Transverse colon (tissue), 4 donors: ENCODE data around the gene LARP4B. TPM values are rescaled to one million over a fixed set of nuclear protein-coding genes. Genes with fewer than 3 reads are reported as not detected.
A peak's percentile ranks its signal among the peaks of the same experiment; 100 is the strongest.

ENCODE experiments used
- DNase-seq: peaks from one replicate; pipeline ENCODE4 v3.0.0-alpha.2; 2019
- H3K27ac ChIP-seq, 4 donors: fragments of 200-600 bp; sonication (generic); 2 replicates each; pipeline ENCODE4 v1.5.1; 2016 to 2018; ENCODE audit warnings: inconsistent platforms in 4 of 4
- H3K27me3 ChIP-seq: fragments of 200-600 bp; sonication (generic); 2 replicates; pipeline ENCODE4 v1.5.1; 2017; ENCODE audit warnings: inconsistent platforms
- H3K36me3 ChIP-seq, 4 donors: fragments of 200-600 bp; sonication (generic); 2 replicates each; pipeline ENCODE4 v1.5.1; 2017 to 2019; ENCODE audit warnings: inconsistent platforms in 4 of 4
- H3K4me1 ChIP-seq, 4 donors: fragments of 200-600 bp; sonication (generic); 2 replicates each; pipeline ENCODE4 v1.5.1; 2017 to 2020; ENCODE audit warnings: inconsistent platforms in 4 of 4
- H3K4me3 ChIP-seq, 4 donors: fragments of 200-600 bp; sonication (generic); 1 replicate in 1 of 4; 2 replicates in 3 of 4; pipeline versions ENCODE4 v1.5.1 to v1.6.1; 2017 to 2019; ENCODE audit warnings: inconsistent platforms in 4 of 4
- H3K9me3 ChIP-seq, 2 donors: fragments of 200-600 bp; sonication (generic); 2 replicates each; pipeline ENCODE4 v1.5.1; 2017 to 2019; ENCODE audit warnings: inconsistent platforms in 2 of 2
- EP300 ChIP-seq: sonication (generic); formaldehyde crosslinking; IDR thresholded peaks from one replicate; pipeline ENCODE4 v1.6.1; 2017; ENCODE audit warnings: antibody characterized with exemption, low read depth
- POLR2A ChIP-seq: fragments of 450-650 bp; IDR thresholded peaks from one replicate; pipeline ENCODE4 v1.6.1; 2016; ENCODE audit warnings: antibody characterized with exemption, mild to moderate bottlenecking, moderate library complexity
- POLR2AphosphoS5 ChIP-seq, 3 donors: sonication (generic); formaldehyde crosslinking; IDR thresholded peaks; one replicate each; pipeline ENCODE4 v1.6.1; 2016; ENCODE audit warnings: antibody characterized with exemption in 3 of 3
- WGBS, 2 donors: methylation state at CpG; one replicate each; pipeline ENCODE4 v1.1.5; 2018; ENCODE audit warnings: low coverage in 1 of 2; 5-methylcytosine and 5-hydroxymethylcytosine counted together
- in situ Hi-C, 4 donors: fragments of 200-750 bp; cut with MboI; loops; one replicate each; pipeline versions ENCODE4 v1.15.0 to v1.15.1; 2017; ENCODE audit warnings: low sequenced_read_pairs in 3 of 4, low pct_ligation_motif_present in 1 of 4, low pct_unique_long_range_greater_than_20kb in 1 of 4
- intact Hi-C: fragments of 100-400 bp; cut with DNase I; formaldehyde crosslinking; loops from one replicate; pipeline ENCODE4 v1.15.1; 2023; ENCODE audit warnings: low total_unique reads
- total RNA-seq, 4 donors: library from RNA; depleted of rRNA; stranded (reverse); fragments of >200 nt; gene quantifications; one replicate each; pipeline ENCODE4 v1.1.0, GENCODE V29; 2016
- TF ChIP-seq, protein P1 (sequence below), 5 experiments: fragments of 200-600 bp in 3 of 5; fragments of 450-650 bp in 2 of 5; sonication (generic) in 3 of 5; IDR thresholded peaks; 1 replicate in 2 of 5; 2 replicates in 3 of 5; pipeline ENCODE4 v1.5.1; 2016 to 2017; ENCODE audit warnings: antibody characterized with exemption in 5 of 5, inconsistent platforms in 3 of 5, mild to moderate bottlenecking in 2 of 5, moderate library complexity in 1 of 5

The LARP4B gene
- total RNA-seq, 4 donors from 2014 or later: 89.2 to 148 (median 96.4) TPM

GRCh38 chr10:947051-947450 lies 15.5 kb upstream of the LARP4B start:
- H3K36me3 ChIP-seq: no peaks in the 10 kb centered on the region
- H3K9me3 ChIP-seq: no peaks in the 10 kb centered on the region
- in situ Hi-C loops: no loop called here
- H3K27me3 ChIP-seq: no peaks in the 10 kb centered on the region
- TF ChIP-seq, protein P1, sequence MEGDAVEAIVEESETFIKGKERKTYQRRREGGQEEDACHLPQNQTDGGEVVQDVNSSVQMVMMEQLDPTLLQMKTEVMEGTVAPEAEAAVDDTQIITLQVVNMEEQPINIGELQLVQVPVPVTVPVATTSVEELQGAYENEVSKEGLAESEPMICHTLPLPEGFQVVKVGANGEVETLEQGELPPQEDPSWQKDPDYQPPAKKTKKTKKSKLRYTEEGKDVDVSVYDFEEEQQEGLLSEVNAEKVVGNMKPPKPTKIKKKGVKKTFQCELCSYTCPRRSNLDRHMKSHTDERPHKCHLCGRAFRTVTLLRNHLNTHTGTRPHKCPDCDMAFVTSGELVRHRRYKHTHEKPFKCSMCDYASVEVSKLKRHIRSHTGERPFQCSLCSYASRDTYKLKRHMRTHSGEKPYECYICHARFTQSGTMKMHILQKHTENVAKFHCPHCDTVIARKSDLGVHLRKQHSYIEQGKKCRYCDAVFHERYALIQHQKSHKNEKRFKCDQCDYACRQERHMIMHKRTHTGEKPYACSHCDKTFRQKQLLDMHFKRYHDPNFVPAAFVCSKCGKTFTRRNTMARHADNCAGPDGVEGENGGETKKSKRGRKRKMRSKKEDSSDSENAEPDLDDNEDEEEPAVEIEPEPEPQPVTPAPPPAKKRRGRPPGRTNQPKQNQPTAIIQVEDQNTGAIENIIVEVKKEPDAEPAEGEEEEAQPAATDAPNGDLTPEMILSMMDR (IDR thresholded peaks at IDR 0.05): no peak
- no peak for TF ChIP-seq POLR2A
- TF ChIP-seq POLR2AphosphoS5 (IDR thresholded peaks at IDR 0.05): no peak
- TF ChIP-seq EP300: no peak
- 78 to 83% methylated on average over 2 to 9 of the region's 9 CpGs for WGBS, 2 donors
- no peaks in the 10 kb centered on the region for H3K4me1 ChIP-seq
- no peak overlapping the region for H3K27ac ChIP-seq
- no peak overlapping the region for H3K4me3 ChIP-seq
- intact Hi-C loops: no loop called here
- no peak for DNase-seq

DNA sequence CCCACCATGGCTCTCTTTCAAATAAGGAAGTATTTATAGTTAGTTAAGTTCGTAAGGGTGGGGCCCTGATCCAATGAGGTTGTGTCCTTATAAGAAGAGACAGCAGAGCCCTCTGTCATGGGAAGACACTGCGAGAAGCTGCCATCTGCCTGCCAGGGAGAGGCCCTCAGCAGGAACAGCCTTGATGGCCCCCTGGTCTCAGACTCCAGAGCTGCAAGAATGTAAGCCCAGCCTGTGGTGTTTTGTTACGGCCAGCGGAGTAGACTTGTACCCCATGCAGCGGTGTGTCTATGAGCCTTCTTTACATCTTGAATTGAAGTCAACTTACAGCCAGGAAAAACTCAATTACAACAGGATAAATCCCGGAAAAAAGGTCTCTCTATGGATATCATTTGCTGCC lies 14.3 kb upstream of the LARP4B start:
- TF ChIP-seq POLR2A: no peak
- TF ChIP-seq EP300: no peak
- TF ChIP-seq, protein P1 (IDR thresholded peaks at IDR 0.05): no peak
- TF ChIP-seq POLR2AphosphoS5 (IDR thresholded peaks at IDR 0.05): no peak
- 88 to 100% methylated on average over 1 to 5 of the region's 6 CpGs for WGBS, 2 donors
- no peak for DNase-seq
- Histone ChIP-seq H3K27me3 (no peaks in the 10 kb centered on the region), H3K36me3 (no peaks in the 10 kb centered on the region), H3K9me3 (no peaks in the 10 kb centered on the region), H3K4me1 (no peaks in the 10 kb centered on the region), H3K27ac (no peak overlapping the region), H3K4me3 (no peak overlapping the region)
- in situ Hi-C loops: no loop called here
- intact Hi-C loops: no loop called here

DNA sequence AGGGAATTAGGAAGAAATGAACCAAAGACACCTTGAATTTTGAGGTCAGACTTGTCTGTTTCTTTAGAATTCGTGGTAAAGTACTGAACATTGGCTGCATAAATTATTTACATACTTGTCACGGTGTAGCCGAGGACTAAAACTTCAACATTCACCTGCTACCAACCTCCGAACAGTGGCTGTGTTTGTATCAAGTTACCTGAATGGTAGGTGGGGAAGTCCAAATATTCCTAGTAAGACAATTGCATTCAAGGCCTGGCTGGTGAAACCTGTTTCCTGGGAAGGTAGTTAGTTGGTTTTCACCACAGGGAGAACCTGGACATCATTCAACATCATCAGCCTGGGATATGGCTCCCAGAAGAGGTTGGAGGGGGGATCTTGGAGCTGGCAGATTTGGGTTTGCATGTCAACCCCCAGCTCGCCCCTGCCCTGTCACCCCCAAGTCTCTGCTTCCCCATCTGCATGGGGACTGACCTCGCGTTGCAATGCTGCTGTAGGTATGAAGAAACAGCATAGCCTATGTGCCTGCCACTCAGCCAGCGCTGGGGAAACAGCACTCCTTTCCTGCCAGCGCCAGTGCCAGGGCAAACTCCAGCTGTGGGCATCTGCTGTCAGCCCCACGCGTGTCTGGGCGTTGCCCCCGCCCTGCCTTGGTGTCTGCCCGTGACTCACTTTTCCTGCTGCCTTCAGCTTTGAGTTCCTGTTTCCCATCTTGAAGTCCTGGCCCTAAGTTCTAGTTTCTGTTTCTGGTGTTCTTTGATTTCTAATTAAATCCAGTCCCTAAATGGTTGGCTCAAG lies 12.7 kb upstream of the LARP4B start:
- TF ChIP-seq POLR2AphosphoS5 (IDR thresholded peaks at IDR 0.05) (no peak), EP300 (no peak), POLR2A (no peak)
- TF ChIP-seq, protein P1 (IDR thresholded peaks at IDR 0.05): no peak
- DNase-seq: peak; percentile 53
- Histone ChIP-seq H3K27me3 (no peaks in the 10 kb centered on the region), H3K36me3 (no peaks in the 10 kb centered on the region), H3K27ac (peak overlapping the region in 3 of 4 donors; percentile 16 to 46 (median 37)), H3K4me3 (no peak overlapping the region), H3K9me3 (no peaks in the 10 kb centered on the region), H3K4me1 (no peaks in the 10 kb centered on the region)
- 62 to 80% methylated on average over 6 to 13 of the region's 14 CpGs for WGBS, 2 donors
- in situ Hi-C loops: no loop called here
- intact Hi-C loops: no loop called here

DNA sequence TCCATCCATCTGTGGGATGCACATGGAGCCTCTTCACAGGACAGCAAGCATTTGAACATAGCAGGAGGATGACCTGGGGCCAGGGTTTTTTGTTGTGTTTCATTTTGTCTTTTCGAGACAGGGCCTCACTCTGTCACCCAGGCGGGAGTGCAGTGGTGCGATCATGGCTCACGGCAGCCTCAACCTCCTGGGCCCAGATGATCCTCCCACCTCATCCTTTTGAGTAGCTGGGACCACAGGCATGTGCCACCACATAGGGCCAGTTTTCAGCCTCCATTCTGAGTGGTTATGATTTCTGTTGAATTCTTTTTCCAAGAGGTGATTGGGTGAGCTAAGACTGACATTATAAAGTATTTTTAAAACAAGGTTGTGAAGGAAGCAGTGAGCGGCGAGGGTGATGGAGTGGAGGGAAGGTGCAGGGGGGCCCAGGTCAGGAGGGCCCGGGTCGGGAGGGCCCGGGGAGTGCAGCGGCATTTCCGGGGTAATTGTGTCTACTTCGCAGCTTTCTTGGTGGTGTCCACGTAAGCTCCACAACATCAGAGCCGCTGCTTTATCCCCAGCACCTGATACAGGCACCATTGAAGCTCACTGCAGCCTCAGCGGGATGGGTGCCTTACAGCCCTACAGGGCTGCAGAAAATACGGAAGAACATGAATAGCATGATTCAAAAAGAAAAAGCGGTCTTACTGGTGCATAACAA lies 12.0 kb upstream of the LARP4B start:
- Histone ChIP-seq H3K4me3 (no peak overlapping the region), H3K27me3 (no peaks in the 10 kb centered on the region), H3K27ac (no peak overlapping the region), H3K4me1 (no peaks in the 10 kb centered on the region), H3K36me3 (no peaks in the 10 kb centered on the region), H3K9me3 (no peaks in the 10 kb centered on the region)
- intact Hi-C loops: no loop called here
- in situ Hi-C loops: no loop called here
- TF ChIP-seq, protein P1 (IDR thresholded peaks at IDR 0.05): no peak
- TF ChIP-seq POLR2A (no peak), EP300 (no peak), POLR2AphosphoS5 (IDR thresholded peaks at IDR 0.05) (no peak)
- DNase-seq: no peak
- WGBS, 2 donors: 87 to 90% methylated on average over 10 to 17 of the region's 17 CpGs
